Caco-2 (cell line): Measurements from ENCODE around the gene PCBD1. TPM values are rescaled to one million over a fixed set of nuclear protein-coding genes. Genes with fewer than 3 reads are reported as not detected.

Experiments
- BruUV-seq: library from RNA; stranded (reverse); fragments of 400-500 nt; replicated peaks from 2 replicates; lab custom pipeline; 2021; lab: Mats Ljungman, UMichigan
- CTCF ChIA-PET: fragments of 300-600 bp; sonication (Branson Sonifier 250); formaldehyde crosslinking; loops from one replicate; lab custom pipeline; 2022; ENCODE audit warnings: antibody characterized with exemption; lab: Charles Lee
- POLR2A ChIA-PET: fragments of 300-600 bp; sonication (Branson Sonifier 250); formaldehyde crosslinking; loops from one replicate; lab custom pipeline; 2022; ENCODE audit warnings: antibody characterized with exemption; lab: Charles Lee
- DNase-seq, 2 experiments: peaks; one replicate each; pipeline versions ENCODE4 v3.0.0 to v3.0.0-alpha.2; 2020 to 2022
- H3K27me3 ChIP-seq: replicated peaks from 2 replicates; pipeline ENCODE4 v1.6.0; 2011; ENCODE audit warnings: low read length; ENCODE audit not compliant: control insufficient read depth, insufficient read depth
- H3K36me3 ChIP-seq: 2 replicates; pipeline ENCODE4 v1.5.1; 2011; ENCODE audit warnings: low read length; ENCODE audit not compliant: control insufficient read depth, insufficient read depth
- H3K4me1 ChIP-seq: fragments of 250-450 bp; sonication (Bioruptor Pico); 2 replicates; pipeline ENCODE4 v1.5.1; 2020; ENCODE audit warnings: mild to moderate bottlenecking
- H3K4me3 ChIP-seq: 2 replicates; pipeline ENCODE4 v1.5.1; 2011; ENCODE audit warnings: low read depth, mild to moderate bottlenecking, control low read depth, low read length
- H3K9me3 ChIP-seq: fragments of 250-450 bp; sonication (Bioruptor Pico); 2 replicates; pipeline ENCODE4 v1.5.1; 2020; ENCODE audit warnings: mild to moderate bottlenecking, moderate library complexity
- H3K27ac Mint-ChIP-seq: one replicate; pipeline ENCODE4 v1.8.0; 2022; ENCODE audit warnings: mixed read lengths; ENCODE audit not compliant: unreplicated experiment
- H3K27me3 Mint-ChIP-seq: one replicate; pipeline ENCODE4 v1.8.0; 2022; ENCODE audit warnings: mixed read lengths; ENCODE audit not compliant: insufficient read depth, unreplicated experiment
- H3K36me3 Mint-ChIP-seq: one replicate; pipeline ENCODE4 v1.8.0; 2022; ENCODE audit warnings: mild to moderate bottlenecking, mixed read lengths; ENCODE audit not compliant: insufficient read depth, unreplicated experiment
- H3K4me1 Mint-ChIP-seq: one replicate; pipeline ENCODE4 v1.8.0; 2022; ENCODE audit warnings: low read depth, mixed read lengths; ENCODE audit not compliant: unreplicated experiment
- H3K4me3 Mint-ChIP-seq: one replicate; pipeline ENCODE4 v1.8.0; 2022; ENCODE audit warnings: mild to moderate bottlenecking, moderate library complexity, mixed read lengths; ENCODE audit not compliant: unreplicated experiment
- H3K9me3 Mint-ChIP-seq: one replicate; pipeline ENCODE4 v1.8.0; 2022; ENCODE audit warnings: mixed read lengths; ENCODE audit not compliant: unreplicated experiment
- intact Hi-C: fragments of 100-400 bp; cut with micrococcal nuclease; formaldehyde crosslinking; loops from one replicate; pipeline ENCODE4 v1.10.0; 2022; ENCODE audit not compliant: unreplicated experiment
- total RNA-seq: library from RNA; stranded (reverse); gene quantifications from 2 replicates; pipeline ENCODE4 v1.2.3, GENCODE V29; 2022
- TF ChIP-seq, protein P1 (sequence below), 2 experiments: fragments of 200-600 bp in 1 of 2; IDR thresholded peaks; 1 replicate in 1 of 2; 2 replicates in 1 of 2; pipeline versions ENCODE4 v1.5.1 to v1.8.0; 2011 to 2022; ENCODE audit warnings: antibody characterized with exemption in 1 of 2, control low read depth in 1 of 2, inconsistent platforms in 1 of 2, low read depth in 1 of 2, low read length in 1 of 2, mild to moderate bottlenecking in 1 of 2, moderate library complexity in 1 of 2; ENCODE audit not compliant: insufficient read depth in 1 of 2, severe bottlenecking in 1 of 2, unreplicated experiment in 1 of 2

Gene PCBD1
- total RNA-seq, 1 experiment from 2014 or later = 252 TPM

DNA sequence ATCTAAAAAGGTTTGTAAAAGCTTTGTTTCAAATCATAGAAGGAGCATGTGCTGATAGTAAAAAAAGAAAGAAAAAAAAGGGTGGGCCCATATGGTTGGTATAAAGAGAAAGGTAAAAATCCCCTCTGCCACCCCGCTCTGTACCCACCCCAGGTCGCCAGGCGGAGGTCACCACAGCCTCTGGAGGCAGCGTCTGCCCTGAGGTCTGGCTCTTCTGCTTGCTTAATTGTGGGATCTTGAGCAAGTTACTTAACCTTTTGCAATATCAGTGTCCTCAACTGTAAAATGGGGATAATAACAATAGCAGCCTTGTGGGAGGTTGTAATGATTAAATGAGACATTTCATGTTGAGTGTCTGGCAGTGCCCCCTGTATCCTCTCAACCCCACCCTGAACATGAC, 10.7 kb upstream of the PCBD1 start:
- CTCF ChIA-PET = no interaction called here
- DNase-seq = no peak
- Mint-ChIP-seq H3K9me3 (no peaks in the 10 kb centered on the region), H3K27ac (no peak overlapping the region), H3K27me3 (no peaks in the 10 kb centered on the region), H3K4me1 (no peaks in the 10 kb centered on the region), H3K4me3 (no peak overlapping the region), H3K36me3 (no peaks in the 10 kb centered on the region)
- POLR2A ChIA-PET = no interaction called here
- TF ChIP-seq, protein P1, sequence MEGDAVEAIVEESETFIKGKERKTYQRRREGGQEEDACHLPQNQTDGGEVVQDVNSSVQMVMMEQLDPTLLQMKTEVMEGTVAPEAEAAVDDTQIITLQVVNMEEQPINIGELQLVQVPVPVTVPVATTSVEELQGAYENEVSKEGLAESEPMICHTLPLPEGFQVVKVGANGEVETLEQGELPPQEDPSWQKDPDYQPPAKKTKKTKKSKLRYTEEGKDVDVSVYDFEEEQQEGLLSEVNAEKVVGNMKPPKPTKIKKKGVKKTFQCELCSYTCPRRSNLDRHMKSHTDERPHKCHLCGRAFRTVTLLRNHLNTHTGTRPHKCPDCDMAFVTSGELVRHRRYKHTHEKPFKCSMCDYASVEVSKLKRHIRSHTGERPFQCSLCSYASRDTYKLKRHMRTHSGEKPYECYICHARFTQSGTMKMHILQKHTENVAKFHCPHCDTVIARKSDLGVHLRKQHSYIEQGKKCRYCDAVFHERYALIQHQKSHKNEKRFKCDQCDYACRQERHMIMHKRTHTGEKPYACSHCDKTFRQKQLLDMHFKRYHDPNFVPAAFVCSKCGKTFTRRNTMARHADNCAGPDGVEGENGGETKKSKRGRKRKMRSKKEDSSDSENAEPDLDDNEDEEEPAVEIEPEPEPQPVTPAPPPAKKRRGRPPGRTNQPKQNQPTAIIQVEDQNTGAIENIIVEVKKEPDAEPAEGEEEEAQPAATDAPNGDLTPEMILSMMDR (IDR thresholded peaks at IDR 0.05; ENCODE audit: insufficient read depth in 1 of 2, low read depth in 1 of 2, low read length in 1 of 2, severe bottlenecking in 1 of 2, unreplicated experiment in 1 of 2) = no peak
- no peaks in the 10 kb centered on the region for H3K36me3 ChIP-seq
- intact Hi-C loops = no loop called here
- no peaks in the 10 kb centered on the region for H3K27me3 ChIP-seq
- no peaks in the 10 kb centered on the region; the same call in 1 of the 2 replicates for H3K9me3 ChIP-seq
- BruUV-seq = no TSS peak
- no peak overlapping the region for H3K4me3 ChIP-seq
- peaks cover 18% of the 10 kb centered on the region for H3K4me1 ChIP-seq

DNA sequence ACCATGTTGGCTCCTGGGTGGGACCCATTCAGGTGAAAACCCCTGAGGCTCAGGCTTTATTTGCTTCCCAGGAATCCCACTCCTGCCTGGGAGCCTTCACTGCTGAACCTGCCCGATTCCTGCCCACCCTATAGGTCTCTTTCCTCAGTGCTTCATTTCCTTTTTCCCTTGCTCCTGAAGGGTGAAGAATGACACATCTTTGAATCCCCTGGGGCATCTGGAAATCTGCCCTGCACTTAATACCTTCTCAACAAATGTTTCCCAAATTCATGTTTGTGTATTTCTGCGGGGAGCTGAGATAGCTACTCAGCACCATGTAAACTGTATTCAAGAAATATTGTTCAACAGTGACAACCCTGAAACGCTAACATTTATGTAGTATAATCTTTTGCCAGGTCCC, 10.3 kb upstream of the PCBD1 start:
- POLR2A ChIA-PET = no interaction called here
- CTCF ChIA-PET = no interaction called here
- no peak overlapping the region for H3K27ac Mint-ChIP-seq

DNA sequence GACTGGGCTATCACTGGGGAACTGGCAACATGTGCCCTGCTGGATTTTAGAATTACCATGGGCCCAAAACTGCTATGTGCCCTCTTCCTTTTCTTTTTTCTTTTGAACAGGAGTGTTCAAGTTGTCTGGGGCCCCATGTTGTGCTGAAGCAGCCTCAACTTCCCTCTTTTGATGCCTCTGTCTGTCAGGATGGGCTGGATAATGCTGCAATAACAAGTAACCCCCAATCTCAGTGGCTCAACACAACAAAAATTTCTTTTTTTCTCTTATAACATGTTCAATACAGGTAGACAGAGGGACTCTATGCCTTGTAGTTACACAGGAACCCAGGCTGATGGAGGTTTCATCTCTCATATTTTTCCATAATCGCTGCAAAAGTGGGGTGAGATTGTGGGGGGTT, 8.2 kb upstream of the PCBD1 start:
- Mint-ChIP-seq H3K36me3 (no peaks in the 10 kb centered on the region), H3K27ac (no peak overlapping the region), H3K9me3 (no peaks in the 10 kb centered on the region), H3K4me1 (no peaks in the 10 kb centered on the region), H3K4me3 (no peak overlapping the region), H3K27me3 (no peaks in the 10 kb centered on the region)
- CTCF ChIA-PET = interaction anchor here (0.7 to 1.0 kb wide), 2 partner anchors 8 to 387 kb away, joined by 3 read pairs; no protein-coding TSS in a partner anchor
- no peak for DNase-seq
- no peaks in the 10 kb centered on the region for H3K27me3 ChIP-seq
- H3K9me3 ChIP-seq = no peaks in the 10 kb centered on the region; the same call in 1 of the 2 replicates
- H3K36me3 ChIP-seq = no peaks in the 10 kb centered on the region
- no peak overlapping the region for H3K4me3 ChIP-seq
- intact Hi-C loops = no loop called here
- POLR2A ChIA-PET = interaction anchor here (0.7 kb wide), 1 partner anchor 9 kb away, joined by 3 read pairs; no protein-coding TSS in a partner anchor
- H3K4me1 ChIP-seq = peaks cover 18% of the 10 kb centered on the region
- no TSS peak for BruUV-seq
- TF ChIP-seq, protein P1 (IDR thresholded peaks at IDR 0.05; ENCODE audit: insufficient read depth in 1 of 2, low read depth in 1 of 2, low read length in 1 of 2, severe bottlenecking in 1 of 2, unreplicated experiment in 1 of 2) = no peak

More for the DNA sequence above, 10.3 kb upstream of the PCBD1 start:
- no peaks in the 10 kb centered on the region for H3K27me3 Mint-ChIP-seq
- no peaks in the 10 kb centered on the region for H3K27me3 ChIP-seq
- DNase-seq = no peak
- peaks cover 18% of the 10 kb centered on the region for H3K4me1 ChIP-seq
- TF ChIP-seq, protein P1 (IDR thresholded peaks at IDR 0.05; ENCODE audit: insufficient read depth in 1 of 2, low read depth in 1 of 2, low read length in 1 of 2, severe bottlenecking in 1 of 2, unreplicated experiment in 1 of 2) = no peak
- H3K4me3 ChIP-seq = no peak overlapping the region
- intact Hi-C loops = no loop called here
- no peaks in the 10 kb centered on the region for H3K4me1 Mint-ChIP-seq
- no peaks in the 10 kb centered on the region for H3K36me3 Mint-ChIP-seq
- no peak overlapping the region for H3K4me3 Mint-ChIP-seq
- no peaks in the 10 kb centered on the region; the same call in 1 of the 2 replicates for H3K9me3 ChIP-seq
- H3K9me3 Mint-ChIP-seq = no peaks in the 10 kb centered on the region
- no TSS peak for BruUV-seq
- no peaks in the 10 kb centered on the region for H3K36me3 ChIP-seq
